ENCODE results near the gene PHF19.

GRCh38 chr9:120886490-120886967 is 9.5 kb upstream of the PHF19 start:
- no peak for TF ChIP-seq CTCF (IDR thresholded peaks at IDR 0.05)
- TF ChIP-seq POLR2A (IDR thresholded peaks at IDR 0.05): no peak
- TF ChIP-seq POLR2AphosphoS5 (IDR thresholded peaks at IDR 0.05): no peak
- no peak for TF ChIP-seq EP300 (IDR thresholded peaks at IDR 0.05)
